Measurements from ENCODE around the gene ACSBG1. TPM values are rescaled to one million over a fixed set of nuclear protein-coding genes. Genes with fewer than 3 reads are reported as not detected.
"Not testable (repeated sequence)": the region's sequence is repeated elsewhere in the genome, so short reads cannot be mapped to it uniquely, and the experiment has no call there.

ACSBG1 gene
- total RNA-seq, 1 donor from 2014 or later = not detected

GRCh38 chr15:78249131-78249530, 14.8 kb upstream of the ACSBG1 start:
- TF ChIP-seq, protein P1, sequence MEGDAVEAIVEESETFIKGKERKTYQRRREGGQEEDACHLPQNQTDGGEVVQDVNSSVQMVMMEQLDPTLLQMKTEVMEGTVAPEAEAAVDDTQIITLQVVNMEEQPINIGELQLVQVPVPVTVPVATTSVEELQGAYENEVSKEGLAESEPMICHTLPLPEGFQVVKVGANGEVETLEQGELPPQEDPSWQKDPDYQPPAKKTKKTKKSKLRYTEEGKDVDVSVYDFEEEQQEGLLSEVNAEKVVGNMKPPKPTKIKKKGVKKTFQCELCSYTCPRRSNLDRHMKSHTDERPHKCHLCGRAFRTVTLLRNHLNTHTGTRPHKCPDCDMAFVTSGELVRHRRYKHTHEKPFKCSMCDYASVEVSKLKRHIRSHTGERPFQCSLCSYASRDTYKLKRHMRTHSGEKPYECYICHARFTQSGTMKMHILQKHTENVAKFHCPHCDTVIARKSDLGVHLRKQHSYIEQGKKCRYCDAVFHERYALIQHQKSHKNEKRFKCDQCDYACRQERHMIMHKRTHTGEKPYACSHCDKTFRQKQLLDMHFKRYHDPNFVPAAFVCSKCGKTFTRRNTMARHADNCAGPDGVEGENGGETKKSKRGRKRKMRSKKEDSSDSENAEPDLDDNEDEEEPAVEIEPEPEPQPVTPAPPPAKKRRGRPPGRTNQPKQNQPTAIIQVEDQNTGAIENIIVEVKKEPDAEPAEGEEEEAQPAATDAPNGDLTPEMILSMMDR (conservative IDR thresholded peaks at IDR 0.05) = no peak
- no peak for DNase-seq (ENCODE audit: extremely low spot score, unreplicated experiment)
- Mint-ChIP-seq H3K4me3 (no peak overlapping the region), H3K27ac (no peak overlapping the region), H3K4me1 (ENCODE audit: unreplicated experiment) (peaks cover 4% of the 10 kb centered on the region), H3K9me3 (no peaks in the 10 kb centered on the region), H3K36me3 (no peaks in the 10 kb centered on the region), H3K27me3 (peaks cover 4% of the 10 kb centered on the region)

DNA sequence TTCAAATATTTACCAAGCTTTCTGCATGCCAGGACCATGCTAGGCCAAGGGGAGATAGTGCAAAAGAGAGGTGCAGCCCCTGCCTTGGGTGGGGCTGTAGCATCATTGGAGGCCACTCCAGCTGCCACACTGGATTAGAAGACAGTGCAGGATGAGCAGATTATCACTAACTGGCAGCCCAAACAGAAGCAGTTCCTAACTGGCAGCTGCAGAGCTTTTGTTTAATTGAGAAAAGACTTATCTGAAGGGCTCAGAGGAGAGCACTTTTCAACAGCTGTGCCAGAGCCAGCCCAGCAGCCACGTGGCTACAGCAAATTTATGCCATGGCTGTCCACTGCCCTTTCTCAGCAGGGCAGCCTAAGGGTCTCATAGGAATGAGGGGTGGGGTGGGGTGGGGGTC, 13.5 kb upstream of the ACSBG1 start:
- Mint-ChIP-seq H3K27ac (no peak overlapping the region), H3K27me3 (peaks cover 4% of the 10 kb centered on the region), H3K4me3 (no peak overlapping the region), H3K4me1 (ENCODE audit: unreplicated experiment) (peaks cover 8% of the 10 kb centered on the region), H3K36me3 (no peaks in the 10 kb centered on the region), H3K9me3 (no peaks in the 10 kb centered on the region)
- no peak for DNase-seq (ENCODE audit: extremely low spot score, unreplicated experiment)
- TF ChIP-seq, protein P1 (conservative IDR thresholded peaks at IDR 0.05) = no peak

DNA sequence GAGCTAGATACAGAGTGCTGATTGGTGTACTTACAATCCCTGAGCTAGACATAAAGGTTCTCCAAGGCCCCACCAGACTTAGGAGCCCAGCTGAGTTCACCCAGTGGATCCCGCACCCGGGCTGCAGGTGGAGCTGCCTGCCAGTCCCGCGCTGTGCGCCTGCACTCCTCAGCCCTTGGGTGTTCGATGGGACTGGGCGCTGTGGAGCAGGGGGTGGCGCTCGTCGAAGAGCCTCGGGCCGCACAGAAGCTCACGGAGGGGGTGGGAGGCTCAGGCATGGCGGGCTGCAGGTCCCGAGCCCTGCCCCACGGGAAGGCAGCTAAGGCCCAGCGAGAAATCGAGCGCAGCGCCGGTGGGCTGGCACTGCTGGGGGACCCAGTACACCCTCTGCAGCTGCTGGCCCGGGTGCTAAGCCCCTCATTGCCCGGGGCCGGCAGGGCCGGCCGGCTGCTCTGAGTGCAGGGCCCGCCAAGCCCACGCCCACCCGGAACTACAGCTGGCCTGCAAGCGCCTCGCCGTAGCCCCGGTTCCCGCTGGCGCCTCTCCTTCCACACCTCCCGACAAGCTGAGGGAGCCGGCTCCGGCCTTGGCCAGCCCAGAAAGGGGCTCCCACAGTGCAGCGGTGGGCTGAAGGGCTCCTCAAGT, 11.7 kb upstream of the ACSBG1 start:
- not testable (repeated sequence) for H3K4me3 Mint-ChIP-seq; DNase-seq (ENCODE audit: extremely low spot score, unreplicated experiment); H3K4me1 Mint-ChIP-seq (ENCODE audit: unreplicated experiment); H3K27me3 Mint-ChIP-seq; H3K9me3 Mint-ChIP-seq; H3K36me3 Mint-ChIP-seq; H3K27ac Mint-ChIP-seq

GRCh38 chr15:78245392-78245791, 11.0 kb upstream of the ACSBG1 start:
- H3K27me3 Mint-ChIP-seq; H3K36me3 Mint-ChIP-seq; H3K9me3 Mint-ChIP-seq; H3K27ac Mint-ChIP-seq; H3K4me3 Mint-ChIP-seq; DNase-seq (ENCODE audit: extremely low spot score, unreplicated experiment): not testable (repeated sequence)
- peaks cover 12% of the 10 kb centered on the region for H3K4me1 Mint-ChIP-seq (ENCODE audit: unreplicated experiment)

DNA sequence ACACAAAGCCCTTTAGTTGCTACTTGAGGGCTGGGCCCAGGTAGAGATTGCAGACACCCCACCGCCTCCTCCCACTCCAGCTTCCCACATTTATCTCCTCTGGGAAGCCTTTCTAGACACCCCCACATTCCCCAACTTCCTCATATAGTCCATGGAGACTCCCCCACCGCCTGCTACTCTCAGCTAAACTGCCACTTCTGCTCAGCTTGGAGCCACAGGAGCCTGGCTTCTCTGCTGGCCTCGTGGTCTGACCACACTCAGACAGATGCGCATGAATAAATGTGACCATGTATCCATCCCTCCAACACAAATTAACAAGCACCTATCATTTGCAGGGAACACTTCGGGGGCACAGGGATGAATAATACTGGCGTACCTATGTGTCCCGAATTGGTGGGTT, 10.5 kb upstream of the ACSBG1 start:
- Mint-ChIP-seq H3K27me3 (peaks cover 6% of the 10 kb centered on the region), H3K4me1 (ENCODE audit: unreplicated experiment) (peaks cover 12% of the 10 kb centered on the region), H3K36me3 (no peaks in the 10 kb centered on the region), H3K9me3 (no peaks in the 10 kb centered on the region), H3K4me3 (no peak overlapping the region), H3K27ac (no peak overlapping the region)
- TF ChIP-seq, protein P1 (conservative IDR thresholded peaks at IDR 0.05) = no peak
- DNase-seq (ENCODE audit: extremely low spot score, unreplicated experiment) = no peak

DNA sequence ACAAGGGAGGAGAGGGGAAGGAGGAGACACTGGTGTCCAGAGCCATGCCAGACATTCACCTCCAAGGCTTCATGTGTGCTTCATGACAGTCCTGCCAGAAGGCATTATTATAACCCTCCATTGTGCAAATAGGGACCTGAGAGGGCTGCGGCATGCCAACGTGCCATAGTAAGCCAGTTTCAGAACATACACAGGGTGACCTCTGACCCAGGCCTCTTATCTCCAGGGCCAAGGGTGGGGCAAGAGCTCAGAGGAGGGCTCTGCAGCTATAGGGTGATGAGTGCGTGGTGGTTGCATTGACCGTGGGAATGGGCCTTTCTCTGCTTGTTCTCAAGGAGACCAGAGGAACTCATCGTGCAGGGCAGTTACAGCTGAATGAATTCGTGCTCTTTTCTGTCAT, 9.7 kb upstream of the ACSBG1 start:
- DNase-seq (ENCODE audit: extremely low spot score, unreplicated experiment) = no peak
- H3K4me1 Mint-ChIP-seq (ENCODE audit: unreplicated experiment) = peaks cover 12% of the 10 kb centered on the region
- H3K27ac Mint-ChIP-seq = no peak overlapping the region
- H3K4me3 Mint-ChIP-seq = no peak overlapping the region
- H3K27me3 Mint-ChIP-seq = peaks cover 6% of the 10 kb centered on the region
- TF ChIP-seq, protein P1 (conservative IDR thresholded peaks at IDR 0.05) = no peak
- no peaks in the 10 kb centered on the region for H3K36me3 Mint-ChIP-seq
- no peaks in the 10 kb centered on the region for H3K9me3 Mint-ChIP-seq

DNA sequence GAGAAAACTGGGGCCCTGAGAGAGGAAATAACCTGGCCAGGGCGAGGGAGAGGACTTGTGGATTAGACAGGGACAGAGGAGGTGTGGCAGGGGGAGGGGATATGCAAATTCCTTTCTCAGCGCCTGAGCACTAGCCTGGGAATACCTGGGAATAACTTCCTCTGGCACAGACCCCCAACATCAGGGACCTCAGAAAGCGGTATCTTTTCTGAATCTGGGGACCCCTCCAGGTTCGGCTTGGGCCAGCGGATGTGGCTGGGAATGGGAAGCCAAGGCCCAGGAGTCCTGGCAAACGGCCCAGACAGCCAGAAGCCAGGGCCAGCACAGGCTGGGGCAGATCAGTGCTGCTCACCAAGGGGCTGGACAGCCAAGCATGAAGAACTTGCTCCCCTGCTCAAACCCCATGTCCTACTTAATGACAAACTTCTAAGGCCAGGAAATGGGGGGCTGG, 9.2 kb upstream of the ACSBG1 start:
- TF ChIP-seq, protein P1 (conservative IDR thresholded peaks at IDR 0.05) = no peak
- H3K4me1 Mint-ChIP-seq (ENCODE audit: unreplicated experiment) = peaks cover 12% of the 10 kb centered on the region
- no peak for DNase-seq (ENCODE audit: extremely low spot score, unreplicated experiment)
- H3K4me3 Mint-ChIP-seq = no peak overlapping the region
- no peaks in the 10 kb centered on the region for H3K9me3 Mint-ChIP-seq
- no peak overlapping the region for H3K27ac Mint-ChIP-seq
- H3K27me3 Mint-ChIP-seq = peaks cover 3% of the 10 kb centered on the region
- H3K36me3 Mint-ChIP-seq = no peaks in the 10 kb centered on the region
